H9 (cell line): ENCODE data around the gene ITPRIPL1. TPM values are rescaled to one million over a fixed set of nuclear protein-coding genes. Genes with fewer than 3 reads are reported as not detected.

ENCODE experiments used
- DNase-seq: peaks from one replicate; pipeline ENCODE4 v3.0.0-alpha.2; 2017
- H2AFZ ChIP-seq: one replicate; pipeline ENCODE4 v1.6.1; 2013; ENCODE audit warnings: mild to moderate bottlenecking, low read length, control low read depth, moderate library complexity
- H2AK5ac ChIP-seq: 2 replicates; pipeline ENCODE4 v1.6.1; 2013; ENCODE audit warnings: low read length, control low read depth, mixed read lengths; ENCODE audit not compliant: insufficient read length
- H2BK120ac ChIP-seq: one replicate; pipeline ENCODE4 v1.6.1; 2013; ENCODE audit warnings: low read depth, mild to moderate bottlenecking, low read length, control low read depth, inconsistent platforms; ENCODE audit not compliant: poor library complexity, severe bottlenecking
- H2BK12ac ChIP-seq: 2 replicates; pipeline ENCODE4 v1.6.1; 2013; ENCODE audit warnings: low read length, control low read depth, mixed read lengths, low read depth; ENCODE audit not compliant: insufficient read length
- H2BK15ac ChIP-seq: 2 replicates; pipeline ENCODE4 v1.6.1; 2013; ENCODE audit warnings: low read depth, low read length, control low read depth
- H2BK20ac ChIP-seq: one replicate; pipeline ENCODE4 v1.6.1; 2013; ENCODE audit warnings: low read depth, mild to moderate bottlenecking, low read length, control low read depth, inconsistent platforms; ENCODE audit not compliant: poor library complexity, severe bottlenecking
- H2BK5ac ChIP-seq: 2 replicates; pipeline ENCODE4 v1.6.1; 2013; ENCODE audit warnings: low read length, control low read depth, mixed read lengths; ENCODE audit not compliant: insufficient read length
- H3K14ac ChIP-seq: 2 replicates; pipeline ENCODE4 v1.6.1; 2013; ENCODE audit warnings: low read length, control low read depth; ENCODE audit not compliant: insufficient read depth
- H3K18ac ChIP-seq: 2 replicates; pipeline ENCODE4 v1.6.1; 2013; ENCODE audit warnings: low read depth, mild to moderate bottlenecking, mixed read lengths, low read length, control low read depth; ENCODE audit not compliant: insufficient read length
- H3K23ac ChIP-seq: 2 replicates; pipeline ENCODE4 v1.6.1; 2013; ENCODE audit warnings: low read length, control low read depth, mixed read lengths, low read depth; ENCODE audit not compliant: insufficient read length
- H3K23me2 ChIP-seq: 2 replicates; pipeline ENCODE4 v1.6.1; 2013; ENCODE audit warnings: low read depth, mild to moderate bottlenecking, mixed read lengths, low read length, control low read depth; ENCODE audit not compliant: insufficient read length, poor library complexity, severe bottlenecking
- H3K27ac ChIP-seq: 2 replicates; pipeline ENCODE4 v1.5.1; 2013; ENCODE audit warnings: low read length, control low read depth, mixed read lengths, low read depth; ENCODE audit not compliant: insufficient read length
- H3K27me3 ChIP-seq: 2 replicates; pipeline ENCODE4 v1.6.1; 2013; ENCODE audit warnings: low read length, control low read depth, inconsistent platforms; ENCODE audit not compliant: insufficient read depth
- H3K4ac ChIP-seq: 2 replicates; pipeline ENCODE4 v1.6.1; 2013; ENCODE audit warnings: low read depth, mild to moderate bottlenecking, control low read depth, inconsistent platforms, low read length, moderate library complexity
- H3K4me1 ChIP-seq: 2 replicates; pipeline ENCODE4 v1.6.1; 2013; ENCODE audit warnings: low read length, control low read depth, inconsistent platforms; ENCODE audit not compliant: insufficient read depth
- H3K4me2 ChIP-seq: 2 replicates; pipeline ENCODE4 v1.6.1; 2013; ENCODE audit warnings: low read length, control low read depth, mixed read lengths; ENCODE audit not compliant: insufficient read length, insufficient read depth
- H3K56ac ChIP-seq: 2 replicates; pipeline ENCODE4 v1.6.1; 2013; ENCODE audit warnings: low read depth, mild to moderate bottlenecking, mixed read lengths, low read length, control low read depth; ENCODE audit not compliant: insufficient read length
- H3K79me1 ChIP-seq: 2 replicates; pipeline ENCODE4 v1.6.1; 2013; ENCODE audit warnings: low read depth, mild to moderate bottlenecking, moderate library complexity, low read length, control low read depth, inconsistent platforms; ENCODE audit not compliant: insufficient read depth, poor library complexity, severe bottlenecking
- H3K79me2 ChIP-seq: 2 replicates; pipeline ENCODE4 v1.6.1; 2013; ENCODE audit warnings: low read length, control low read depth, inconsistent platforms; ENCODE audit not compliant: insufficient read depth
- H3K9ac ChIP-seq: 2 replicates; pipeline ENCODE4 v1.6.1; 2013; ENCODE audit warnings: low read length, control low read depth, mixed read lengths; ENCODE audit not compliant: insufficient read length; ENCODE audit errors: extremely low read depth
- H3K9me3 ChIP-seq: one replicate; pipeline ENCODE4 v1.6.1; 2013; ENCODE audit warnings: low read depth, low read length, inconsistent platforms; ENCODE audit not compliant: control insufficient read depth
- H3T11ph ChIP-seq: one replicate; pipeline ENCODE4 v1.6.1; 2013; ENCODE audit warnings: mild to moderate bottlenecking, low read length, control low read depth, inconsistent platforms
- H4K20me1 ChIP-seq: one replicate; pipeline ENCODE4 v1.6.1; 2013; ENCODE audit not compliant: control insufficient read depth, insufficient read length, insufficient read depth
- H4K5ac ChIP-seq: 2 replicates; pipeline ENCODE4 v1.6.1; 2013; ENCODE audit warnings: low read depth, mild to moderate bottlenecking, mixed read lengths, low read length, control low read depth; ENCODE audit not compliant: insufficient read length
- H4K8ac ChIP-seq: replicated peaks from 2 replicates; pipeline ENCODE4 v1.6.1; 2013; ENCODE audit warnings: low read length, control low read depth, mixed read lengths, low read depth; ENCODE audit not compliant: insufficient read length
- H4K91ac ChIP-seq: 2 replicates; pipeline ENCODE4 v1.6.1; 2013; ENCODE audit warnings: low read depth, mild to moderate bottlenecking, moderate library complexity, mixed read lengths, low read length, control low read depth; ENCODE audit not compliant: insufficient read length
- H3K27ac Mint-ChIP-seq, 3 experiments: 2 replicates in 2 of 3; 3 replicates in 1 of 3; pipeline ENCODE4 v1.8.0; 2020 to 2021; ENCODE audit warnings: mixed read lengths in 3 of 3, mild to moderate bottlenecking in 1 of 3, moderate library complexity in 1 of 3
- H3K27me3 Mint-ChIP-seq: 2 replicates; pipeline ENCODE4 v1.8.0; 2021; ENCODE audit warnings: low read depth, mild to moderate bottlenecking, moderate library complexity, mixed read lengths
- H3K36me3 Mint-ChIP-seq, 3 experiments: 2 replicates in 2 of 3; 3 replicates in 1 of 3; pipeline ENCODE4 v1.8.0; 2020 to 2021; ENCODE audit warnings: low read depth in 3 of 3, mixed read lengths in 3 of 3; ENCODE audit not compliant: insufficient read depth in 1 of 3
- H3K4me1 Mint-ChIP-seq, 2 experiments: 2 replicates each; pipeline ENCODE4 v1.8.0; 2020; ENCODE audit warnings: mixed read lengths in 2 of 2
- H3K4me3 Mint-ChIP-seq, 2 experiments: 2 replicates in 1 of 2; 3 replicates in 1 of 2; pipeline ENCODE4 v1.8.0; 2020 to 2021; ENCODE audit warnings: mild to moderate bottlenecking in 2 of 2, mixed read lengths in 2 of 2, moderate library complexity in 1 of 2
- H3K9me3 Mint-ChIP-seq, 2 experiments: 2 replicates in 1 of 2; 3 replicates in 1 of 2; pipeline ENCODE4 v1.8.0; 2020; ENCODE audit warnings: mild to moderate bottlenecking in 2 of 2, mixed read lengths in 2 of 2, moderate library complexity in 1 of 2
- CTCF ChIP-seq: fragments of 200-600 bp; sonication (generic); conservative IDR thresholded peaks from 3 replicates; pipeline ENCODE4 v1.8.0; 2021; ENCODE audit warnings: antibody characterized with exemption, mild to moderate bottlenecking
- WGBS: extraction: QIAGEN DNeasy Blood & Tissue Kit; methylation state at CpG from one replicate; pipeline ENCODE4 v1.1.7; 2013; ENCODE audit warnings: missing lambda C conversion rate, low lambda C conversion rate, mixed read lengths; ENCODE audit not compliant: insufficient read length; ENCODE audit errors: extremely low coverage; 5-methylcytosine and 5-hydroxymethylcytosine counted together
- total RNA-seq: library from RNA; stranded (reverse); gene quantifications from 2 replicates; pipeline ENCODE4 v1.2.1, GENCODE V29; 2021

The ITPRIPL1 gene
- total RNA-seq, 1 experiment from 2014 or later = 16.3 TPM

GRCh38 chr2:96324721-96325040 lies 436 bp upstream of the ITPRIPL1 start:
- Histone ChIP-seq H2AK5ac (no peak overlapping the region), H4K20me1 (no peaks in the 10 kb centered on the region), H3K27me3 (peaks cover 17% of the 10 kb centered on the region; the same call in 1 of the 2 replicates), H3K14ac (no peak overlapping the region), H3K23ac (no peak overlapping the region), H3K9me3 (no peaks in the 10 kb centered on the region), H4K5ac (no peak overlapping the region), H2BK15ac (no peak overlapping the region), H3K56ac (no peak overlapping the region), H3K9ac (no peak overlapping the region), H4K8ac (no peak overlapping the region), H3T11ph (no peak overlapping the region), H2BK20ac (no peak overlapping the region), H3K79me1 (no peaks in the 10 kb centered on the region), H3K4me1 (no peaks in the 10 kb centered on the region), H3K4me2 (peak overlapping the region; percentile 83), H3K18ac (no peak overlapping the region), H3K4ac (no peak overlapping the region), H2BK12ac (no peak overlapping the region), H3K27ac (no peak overlapping the region), H3K23me2 (peaks cover 11% of the 10 kb centered on the region), H2AFZ (no peak overlapping the region), H2BK120ac (no peak overlapping the region), H3K79me2 (no peaks in the 10 kb centered on the region), H4K91ac (no peak overlapping the region), H2BK5ac (no peak overlapping the region)
- no CpG with 5 or more reads among the region's 6 CpGs for WGBS
- Mint-ChIP-seq H3K27ac (no peak overlapping the region), H3K36me3 (peaks cover 22 to 25% (median 23%) of the 10 kb centered on the region in 3 experiments), H3K27me3 (peaks cover 59% of the 10 kb centered on the region), H3K4me1 (peaks cover 18 to 23% of the 10 kb centered on the region in 2 experiments), H3K4me3 (peak overlapping the region; percentile 82 to 84), H3K9me3 (no peaks in the 10 kb centered on the region; a peak in 1 of 5 replicates)
- no peak for TF ChIP-seq CTCF
- no peak for DNase-seq
